ENCODE results near the gene STX1A.
A peak's percentile ranks its signal among the peaks of the same experiment; 100 is the strongest.

The STX1A gene

GRCh38 chr7:73703757-73704639 is 15.5 kb downstream of the STX1A start:
- no peak overlapping the region for H3K4me3 ChIP-seq (ENCODE audit: control insufficient read depth, low read depth, low read length)
- peak; percentile 39 for DNase-seq (ENCODE audit: low read depth)
- TF ChIP-seq CTCF (conservative IDR thresholded peaks at IDR 0.05; ENCODE audit: control insufficient read depth, insufficient read depth, low read depth, low read length): no peak

- DNase-seq (ENCODE audit: low read depth): no peak
- no peak for TF ChIP-seq CTCF (conservative IDR thresholded peaks at IDR 0.05; ENCODE audit: control insufficient read depth, insufficient read depth, low read depth, low read length)
- no peak overlapping the region for H3K4me3 ChIP-seq (ENCODE audit: control insufficient read depth, low read depth, low read length)
Observed at GRCh38 chr7:73703225-73703624, 16.2 kb downstream of the STX1A start.

- no peak overlapping the region for H3K4me3 ChIP-seq (ENCODE audit: control insufficient read depth, low read depth, low read length)
- no peak for TF ChIP-seq CTCF (conservative IDR thresholded peaks at IDR 0.05; ENCODE audit: control insufficient read depth, insufficient read depth, low read depth, low read length)
Observed at GRCh38 chr7:73702665-73703064, 16.8 kb downstream of the STX1A start.

GRCh38 chr7:73702226-73702625 is 17.2 kb downstream of the STX1A start:
- no peak for TF ChIP-seq CTCF (conservative IDR thresholded peaks at IDR 0.05; ENCODE audit: control insufficient read depth, insufficient read depth, low read depth, low read length)
- H3K4me3 ChIP-seq (ENCODE audit: control insufficient read depth, low read depth, low read length): no peak overlapping the region
- no peak for DNase-seq (ENCODE audit: low read depth)

More at GRCh38 chr7:73702665-73703064, 16.8 kb downstream of the STX1A start:
- no peak for DNase-seq (ENCODE audit: low read depth)

- peak; percentile 54 for TF ChIP-seq CTCF (conservative IDR thresholded peaks at IDR 0.05; ENCODE audit: control insufficient read depth, insufficient read depth, low read depth, low read length)
- peak; percentile 71 for DNase-seq (ENCODE audit: low read depth)
- H3K4me3 ChIP-seq (ENCODE audit: control insufficient read depth, low read depth, low read length): no peak overlapping the region
Observed at GRCh38 chr7:73701357-73701995, 18.0 kb downstream of the STX1A start.

- no peak overlapping the region for H3K4me3 ChIP-seq (ENCODE audit: control insufficient read depth, low read depth, low read length)
- DNase-seq (ENCODE audit: low read depth): no peak
- no peak for TF ChIP-seq CTCF (conservative IDR thresholded peaks at IDR 0.05; ENCODE audit: control insufficient read depth, insufficient read depth, low read depth, low read length)
Observed at GRCh38 chr7:73700581-73701134, 18.8 kb downstream of the STX1A start.

Data from fibroblast of mammary gland (primary cell).